ENCODE data around the gene SSBP4. TPM values are rescaled to one million over a fixed set of nuclear protein-coding genes. Genes with fewer than 3 reads are reported as not detected.
A peak's percentile ranks its signal among the peaks of the same experiment; 100 is the strongest.

SSBP4 gene
- total and polyA plus RNA-seq, 9 of the 15 experiments (the other 6 are each of a cell fraction or from before 2014, with no cell fraction given), result 1.1 to 189 (median 39.0) TPM

DNA sequence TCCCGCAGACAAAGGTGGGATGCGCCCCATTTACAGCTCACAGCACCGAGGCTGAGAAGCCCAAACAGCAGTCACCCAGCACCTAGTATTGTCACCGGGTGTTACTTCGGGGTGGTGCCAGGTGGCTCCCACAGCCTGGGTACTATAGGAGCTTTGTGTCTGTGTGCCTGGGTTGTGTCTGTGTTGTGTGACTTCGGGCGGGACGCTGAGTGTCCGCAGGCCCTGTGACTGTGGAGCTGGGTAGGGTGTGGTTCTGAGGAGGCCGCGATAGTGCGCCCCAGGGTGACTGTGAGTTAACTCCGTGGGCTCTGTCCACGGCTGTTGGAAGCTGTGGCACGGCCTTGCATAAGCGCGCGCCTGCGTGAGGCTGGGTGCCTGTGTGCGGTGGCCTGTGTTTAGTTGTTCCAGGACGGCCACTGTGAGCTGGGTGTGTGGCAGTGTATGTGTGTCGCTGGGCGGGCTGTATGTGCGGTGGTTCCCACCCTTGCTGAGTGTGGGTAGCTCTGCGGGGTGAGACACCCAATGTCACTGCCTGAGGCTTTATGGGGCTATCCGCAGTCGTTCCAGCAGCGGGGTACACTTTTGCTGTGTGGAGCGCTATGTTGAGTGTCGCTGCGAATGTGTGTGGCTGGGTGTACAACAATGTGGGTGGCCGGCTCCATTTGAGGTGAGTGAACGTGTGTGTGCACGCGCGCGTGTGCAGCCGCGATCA lies 559 bp upstream of the SSBP4 start (continued):
- TF ChIP-seq, protein P1, sequence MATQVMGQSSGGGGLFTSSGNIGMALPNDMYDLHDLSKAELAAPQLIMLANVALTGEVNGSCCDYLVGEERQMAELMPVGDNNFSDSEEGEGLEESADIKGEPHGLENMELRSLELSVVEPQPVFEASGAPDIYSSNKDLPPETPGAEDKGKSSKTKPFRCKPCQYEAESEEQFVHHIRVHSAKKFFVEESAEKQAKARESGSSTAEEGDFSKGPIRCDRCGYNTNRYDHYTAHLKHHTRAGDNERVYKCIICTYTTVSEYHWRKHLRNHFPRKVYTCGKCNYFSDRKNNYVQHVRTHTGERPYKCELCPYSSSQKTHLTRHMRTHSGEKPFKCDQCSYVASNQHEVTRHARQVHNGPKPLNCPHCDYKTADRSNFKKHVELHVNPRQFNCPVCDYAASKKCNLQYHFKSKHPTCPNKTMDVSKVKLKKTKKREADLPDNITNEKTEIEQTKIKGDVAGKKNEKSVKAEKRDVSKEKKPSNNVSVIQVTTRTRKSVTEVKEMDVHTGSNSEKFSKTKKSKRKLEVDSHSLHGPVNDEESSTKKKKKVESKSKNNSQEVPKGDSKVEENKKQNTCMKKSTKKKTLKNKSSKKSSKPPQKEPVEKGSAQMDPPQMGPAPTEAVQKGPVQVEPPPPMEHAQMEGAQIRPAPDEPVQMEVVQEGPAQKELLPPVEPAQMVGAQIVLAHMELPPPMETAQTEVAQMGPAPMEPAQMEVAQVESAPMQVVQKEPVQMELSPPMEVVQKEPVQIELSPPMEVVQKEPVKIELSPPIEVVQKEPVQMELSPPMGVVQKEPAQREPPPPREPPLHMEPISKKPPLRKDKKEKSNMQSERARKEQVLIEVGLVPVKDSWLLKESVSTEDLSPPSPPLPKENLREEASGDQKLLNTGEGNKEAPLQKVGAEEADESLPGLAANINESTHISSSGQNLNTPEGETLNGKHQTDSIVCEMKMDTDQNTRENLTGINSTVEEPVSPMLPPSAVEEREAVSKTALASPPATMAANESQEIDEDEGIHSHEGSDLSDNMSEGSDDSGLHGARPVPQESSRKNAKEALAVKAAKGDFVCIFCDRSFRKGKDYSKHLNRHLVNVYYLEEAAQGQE (IDR thresholded peaks at IDR 0.05; ENCODE audit: borderline replicate concordance), result no peak
- TF ChIP-seq, protein P1 (CRISPR knock-in tag; IDR thresholded peaks at IDR 0.05; ENCODE audit: low read depth), result no peak
- TF ChIP-seq BDP1 (IDR thresholded peaks at IDR 0.05; ENCODE audit: insufficient read depth, insufficient read length), result no peak
- TF ChIP-seq, protein P2, sequence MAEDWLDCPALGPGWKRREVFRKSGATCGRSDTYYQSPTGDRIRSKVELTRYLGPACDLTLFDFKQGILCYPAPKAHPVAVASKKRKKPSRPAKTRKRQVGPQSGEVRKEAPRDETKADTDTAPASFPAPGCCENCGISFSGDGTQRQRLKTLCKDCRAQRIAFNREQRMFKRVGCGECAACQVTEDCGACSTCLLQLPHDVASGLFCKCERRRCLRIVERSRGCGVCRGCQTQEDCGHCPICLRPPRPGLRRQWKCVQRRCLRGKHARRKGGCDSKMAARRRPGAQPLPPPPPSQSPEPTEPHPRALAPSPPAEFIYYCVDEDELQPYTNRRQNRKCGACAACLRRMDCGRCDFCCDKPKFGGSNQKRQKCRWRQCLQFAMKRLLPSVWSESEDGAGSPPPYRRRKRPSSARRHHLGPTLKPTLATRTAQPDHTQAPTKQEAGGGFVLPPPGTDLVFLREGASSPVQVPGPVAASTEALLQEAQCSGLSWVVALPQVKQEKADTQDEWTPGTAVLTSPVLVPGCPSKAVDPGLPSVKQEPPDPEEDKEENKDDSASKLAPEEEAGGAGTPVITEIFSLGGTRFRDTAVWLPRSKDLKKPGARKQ (CRISPR knock-in tag; IDR thresholded peaks at IDR 0.05), result no peak
- peak; percentile 64 for TF ChIP-seq DPF2 (IDR thresholded peaks at IDR 0.05)
- peak; percentile 41; the same call in 1 of the 2 replicates for TF ChIP-seq PHF8 (IDR thresholded peaks at IDR 0.05; ENCODE audit: borderline replicate concordance, low read length)
- 0 out of 2 replicates have a peak, but pooled peaks have one; percentile 50 for TF ChIP-seq KAT7 (CRISPR knock-in tag; IDR thresholded peaks at IDR 0.05; ENCODE audit: borderline replicate concordance)
- peak; percentile 42 for TF ChIP-seq SUPT5H (IDR thresholded peaks at IDR 0.05)
- peak; percentile 40 for TF ChIP-seq SMAD4 (CRISPR knock-in tag; conservative IDR thresholded peaks at IDR 0.05)
- 0 out of 2 replicates have a peak, but pooled peaks have one; percentile 11 for TF ChIP-seq ZNF77 (CRISPR knock-in tag; IDR thresholded peaks at IDR 0.05)
- 0 out of 2 replicates have a peak, but pooled peaks have one; percentile 34 for TF ChIP-seq MTA2 (IDR thresholded peaks at IDR 0.05; ENCODE audit: low read depth)
- TF ChIP-seq ZNF764 (CRISPR knock-in tag; IDR thresholded peaks at IDR 0.05; ENCODE audit: low read depth), result no peak
- no peak for TF ChIP-seq GATA2 (CRISPR knock-in tag; IDR thresholded peaks at IDR 0.05)
- TF ChIP-seq, protein P3, sequence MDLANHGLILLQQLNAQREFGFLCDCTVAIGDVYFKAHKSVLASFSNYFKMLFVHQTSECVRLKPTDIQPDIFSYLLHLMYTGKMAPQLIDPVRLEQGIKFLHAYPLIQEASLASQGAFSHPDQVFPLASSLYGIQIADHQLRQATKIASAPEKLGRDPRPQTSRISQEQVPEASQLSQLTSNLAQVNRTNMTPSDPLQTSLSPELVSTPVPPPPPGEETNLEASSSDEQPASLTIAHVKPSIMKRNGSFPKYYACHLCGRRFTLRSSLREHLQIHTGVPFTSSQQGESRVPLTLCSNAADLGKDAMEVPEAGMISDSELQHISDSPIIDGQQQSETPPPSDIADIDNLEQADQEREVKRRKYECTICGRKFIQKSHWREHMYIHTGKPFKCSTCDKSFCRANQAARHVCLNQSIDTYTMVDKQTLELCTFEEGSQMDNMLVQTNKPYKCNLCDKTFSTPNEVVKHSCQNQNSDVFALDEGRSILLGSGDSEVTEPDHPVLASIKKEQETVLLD (IDR thresholded peaks at IDR 0.05), result peak; percentile 90
- no peak for TF ChIP-seq EGR1 (conservative IDR thresholded peaks at IDR 0.05)
- no peak for TF ChIP-seq ATF1 (CRISPR knock-in tag; IDR thresholded peaks at IDR 0.05)
- TF ChIP-seq ATF1 (tag; IDR thresholded peaks at IDR 0.05), result peak; percentile 58
- TF ChIP-seq FUS (optimal IDR thresholded peaks at IDR 0.05; ENCODE audit: low read depth, low read length), result no peak
- 0 out of 2 replicates have a peak, but pooled peaks have one; percentile 25 for TF ChIP-seq RUNX1 (IDR thresholded peaks at IDR 0.05; ENCODE audit: low read depth)
- TF ChIP-seq NRF1 (conservative IDR thresholded peaks at IDR 0.05 in 1 of 2, IDR thresholded peaks at IDR 0.05 in 1 of 2), result peak in 1 of 2 experiments; percentile 89; a peak in 2 of 4 replicates

All from K562 (cell line).